ENCODE results near the gene APBA1.
"Not testable (repeated sequence)": the region's sequence is repeated elsewhere in the genome, so short reads cannot be mapped to it uniquely, and the experiment has no call there.

The APBA1 gene

GRCh38 chr9:69444021-69444420 lies 228.2 kb downstream of the APBA1 start:
- no peak for DNase-seq (ENCODE audit: low read depth in 2 of 2)

- DNase-seq (ENCODE audit: low read depth in 2 of 2), result no peak
Observed at GRCh38 chr9:69443178-69443577, 229.0 kb downstream of the APBA1 start.

DNA sequence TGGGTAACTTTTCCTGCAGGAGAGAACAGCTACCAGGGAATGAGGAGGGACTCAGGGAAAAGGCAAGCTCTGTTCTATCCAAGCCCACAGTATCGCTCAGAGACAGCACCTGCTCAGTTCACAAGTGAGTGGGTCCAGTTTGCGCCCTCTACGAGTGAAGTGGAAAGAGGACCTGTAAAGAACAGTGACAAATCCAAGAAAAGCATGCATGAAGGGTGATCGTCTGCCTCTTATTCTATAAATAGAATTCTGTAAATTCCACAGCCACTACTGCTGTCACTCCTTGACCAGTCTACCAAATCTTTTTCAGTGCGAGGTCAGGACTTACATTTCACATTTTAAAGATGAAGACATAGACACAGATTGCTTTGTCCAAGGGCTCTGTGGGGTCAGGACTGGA lies 229.7 kb downstream of the APBA1 start:
- DNase-seq (ENCODE audit: low read depth in 2 of 2), result no peak

DNA sequence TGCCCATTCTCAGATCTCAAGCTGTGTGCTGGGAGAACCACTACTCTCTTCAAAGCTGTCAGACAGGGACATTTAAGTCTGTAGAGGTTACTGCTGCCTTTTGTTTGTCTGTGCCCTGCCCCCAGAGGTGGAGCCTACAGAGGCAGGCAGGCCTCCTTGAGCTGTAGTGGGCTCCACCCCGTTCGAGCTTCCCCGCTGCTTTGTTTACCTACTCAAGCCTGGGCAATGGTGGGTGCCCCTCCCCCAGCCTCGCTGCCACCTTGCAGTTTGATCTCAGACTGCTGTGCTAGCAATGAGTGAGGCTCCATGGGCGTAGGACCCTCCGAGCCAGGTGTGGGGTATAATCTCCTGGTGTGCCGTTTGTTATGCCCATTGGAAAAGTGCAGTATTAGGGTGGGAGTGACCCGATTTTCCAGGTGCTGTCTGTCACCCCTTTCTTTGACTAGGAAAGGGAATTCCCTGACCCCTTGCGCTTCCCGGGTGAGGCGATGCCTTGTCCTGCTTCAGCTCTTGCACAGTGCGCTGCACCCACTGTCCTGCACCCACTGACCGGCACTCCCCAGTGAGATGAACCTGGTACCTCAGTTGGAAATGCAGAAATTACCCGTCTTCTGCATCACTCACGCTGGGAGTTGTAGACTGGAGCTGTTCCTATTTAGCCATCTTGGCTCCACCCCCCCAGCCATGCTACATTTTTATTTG lies 231.8 kb downstream of the APBA1 start:
- not testable (repeated sequence) for DNase-seq (ENCODE audit: low read depth in 2 of 2)

DNA sequence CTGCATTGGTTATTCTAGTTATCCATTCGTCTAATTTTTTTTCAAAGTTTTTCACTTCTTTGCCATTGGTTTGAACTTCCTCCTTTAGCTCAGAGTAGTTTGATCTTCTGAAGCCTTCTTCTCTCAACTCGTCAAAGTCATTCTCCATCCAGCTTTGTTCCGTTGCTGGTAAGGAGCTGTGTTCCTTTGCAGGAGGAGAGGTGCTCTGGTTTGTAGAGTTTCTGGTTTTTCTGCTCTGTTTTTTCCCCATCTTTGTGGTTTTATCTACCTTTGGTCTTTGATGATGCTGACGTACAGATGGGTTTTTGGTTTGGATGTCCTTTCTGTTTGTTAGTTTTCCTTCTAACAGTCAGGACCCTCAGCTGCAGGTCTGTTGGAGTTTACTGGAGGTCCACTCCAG lies 232.5 kb downstream of the APBA1 start:
- not testable (repeated sequence) for DNase-seq (ENCODE audit: low read depth in 2 of 2)

DNA sequence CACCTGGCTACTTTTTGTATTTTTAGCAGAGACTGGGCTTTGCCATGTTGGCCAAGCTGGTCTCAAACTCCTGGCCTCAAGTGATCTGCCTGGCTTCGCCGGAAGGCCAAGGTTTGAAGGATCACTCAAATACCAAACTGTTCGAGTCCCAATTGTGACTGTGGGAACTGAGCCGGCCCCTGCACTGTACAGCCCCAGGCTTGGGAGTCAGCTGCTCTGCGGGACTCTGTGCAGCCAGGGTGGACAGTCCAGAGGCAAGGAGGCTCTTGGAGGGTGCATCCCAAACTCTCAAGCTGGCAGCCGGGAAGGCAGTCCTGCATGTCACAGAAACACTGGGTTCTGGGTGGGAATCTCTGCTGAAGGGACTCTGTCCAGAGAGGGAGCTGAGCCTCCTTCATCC lies 238.2 kb downstream of the APBA1 start:
- no peak for DNase-seq (ENCODE audit: low read depth in 2 of 2)

DNA sequence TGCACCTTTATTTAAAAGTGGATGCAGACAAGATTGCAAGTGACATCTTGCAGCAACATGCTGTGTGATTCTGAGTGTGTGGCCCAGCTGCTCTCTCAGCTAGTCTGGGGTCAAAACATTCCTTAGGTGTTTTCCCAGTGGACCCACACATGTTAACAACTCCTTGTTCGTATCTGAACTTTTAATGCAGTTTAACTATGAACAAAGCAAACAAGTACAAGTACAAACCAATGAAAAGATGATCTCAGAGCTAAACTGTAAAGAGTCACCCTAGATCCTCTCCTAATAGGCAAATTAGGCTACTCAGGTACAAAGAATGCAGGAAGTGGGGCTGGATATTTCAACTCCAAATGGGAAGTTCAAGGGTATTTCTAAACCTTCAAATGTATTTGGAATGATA lies 238.8 kb downstream of the APBA1 start:
- DNase-seq (ENCODE audit: low read depth in 2 of 2), result no peak

- no peak for DNase-seq (ENCODE audit: low read depth in 2 of 2)
Observed at GRCh38 chr9:69432623-69433022, 239.5 kb downstream of the APBA1 start.

- no peak for DNase-seq (ENCODE audit: low read depth in 2 of 2)
Observed at GRCh38 chr9:69431777-69432176, 240.4 kb downstream of the APBA1 start.

- no peak for DNase-seq (ENCODE audit: low read depth in 2 of 2)
Observed at GRCh38 chr9:69431203-69431602, 241.0 kb downstream of the APBA1 start.

DNA sequence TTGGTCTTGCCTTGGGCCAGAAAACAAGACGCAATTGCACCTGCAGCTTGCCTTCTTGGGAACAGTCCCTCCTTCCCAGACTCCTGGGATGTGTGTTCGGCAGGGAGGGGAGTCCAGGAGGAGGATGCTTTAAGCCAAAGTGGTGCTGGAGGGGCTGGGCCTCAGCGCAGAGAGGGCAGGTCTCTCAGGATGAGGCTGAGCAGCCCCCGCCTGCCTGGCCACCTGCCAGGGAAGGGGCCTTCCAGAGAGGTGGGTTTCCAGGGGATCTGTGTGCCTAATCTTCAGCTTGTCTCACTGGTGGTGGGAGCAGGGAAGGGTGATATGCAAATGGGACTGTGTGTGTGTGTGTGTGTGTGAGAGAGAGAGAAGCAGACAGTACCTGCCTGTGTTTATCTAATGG lies 242.0 kb downstream of the APBA1 start:
- DNase-seq (ENCODE audit: low read depth in 2 of 2), result no peak

DNA sequence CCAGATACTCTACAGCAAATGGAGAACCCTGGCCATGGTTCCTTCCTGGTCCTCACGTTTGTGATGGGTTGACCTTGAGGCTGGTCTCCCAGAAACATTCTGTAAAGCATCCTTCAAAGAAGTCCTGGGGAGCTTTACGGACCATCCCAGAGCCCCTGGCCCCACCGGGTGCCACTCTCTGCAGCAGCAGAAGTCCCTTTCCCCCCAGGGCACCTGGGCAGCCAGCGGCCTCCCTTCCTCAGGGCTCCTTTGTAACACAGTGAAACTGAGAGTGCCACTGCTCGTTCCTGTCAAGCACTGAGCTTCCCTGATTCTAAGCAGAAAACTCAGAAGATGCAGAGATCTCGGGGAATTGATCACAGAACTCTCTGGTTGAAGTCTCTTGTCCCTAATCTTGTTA lies 242.9 kb downstream of the APBA1 start:
- no peak for DNase-seq (ENCODE audit: low read depth in 2 of 2)

DNA sequence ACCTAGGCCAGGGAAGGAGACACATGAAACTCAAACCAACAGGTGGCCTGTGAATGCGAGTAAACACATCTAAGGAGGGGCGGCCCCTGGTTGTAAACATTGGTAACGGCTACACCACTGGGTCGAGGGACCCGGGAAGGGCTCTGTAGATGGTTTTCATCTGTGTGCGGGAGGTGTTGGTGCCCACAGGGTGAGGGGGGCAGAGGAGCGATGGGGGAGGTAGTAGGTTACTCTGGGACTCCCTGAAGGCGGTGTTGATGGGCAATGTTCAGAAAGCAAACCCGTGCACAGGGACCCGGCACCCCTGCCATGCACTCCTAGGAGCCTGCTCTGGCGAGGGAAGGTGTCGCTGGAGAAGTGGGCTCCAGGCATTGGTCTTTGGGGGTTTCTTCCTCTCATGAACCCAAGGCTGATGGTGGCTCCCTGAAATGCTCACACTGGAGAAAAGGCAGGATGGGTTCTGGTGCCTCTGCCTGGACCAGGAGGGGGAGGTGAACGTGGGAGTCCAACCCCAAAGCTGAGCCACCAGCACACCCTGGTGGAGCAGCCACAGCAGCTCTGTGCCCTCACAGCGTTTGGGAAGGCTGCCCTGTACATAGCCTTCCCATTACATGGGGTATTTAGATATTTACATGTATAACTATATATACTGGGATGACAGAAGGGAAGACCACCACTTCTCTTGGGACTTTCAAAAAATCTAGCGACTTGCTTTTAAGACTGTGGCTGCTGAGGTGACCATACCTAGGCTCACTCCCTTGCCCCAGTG lies 244.0 kb downstream of the APBA1 start:
- DNase-seq (ENCODE audit: low read depth in 2 of 2), result no peak

GRCh38 chr9:69427286-69427685 lies 244.9 kb downstream of the APBA1 start:
- DNase-seq (ENCODE audit: low read depth in 2 of 2), result no peak

- no peak for DNase-seq (ENCODE audit: low read depth in 2 of 2)
Observed at GRCh38 chr9:69425136-69425801, 246.9 kb downstream of the APBA1 start.

- peak; percentile 9 to 24 for DNase-seq (ENCODE audit: low read depth in 2 of 2)
Observed at GRCh38 chr9:69421908-69422801, 250.0 kb downstream of the APBA1 start.

GRCh38 chr9:69420611-69421270 lies 251.4 kb downstream of the APBA1 start:
- DNase-seq (ENCODE audit: low read depth in 2 of 2), result no peak

DNA sequence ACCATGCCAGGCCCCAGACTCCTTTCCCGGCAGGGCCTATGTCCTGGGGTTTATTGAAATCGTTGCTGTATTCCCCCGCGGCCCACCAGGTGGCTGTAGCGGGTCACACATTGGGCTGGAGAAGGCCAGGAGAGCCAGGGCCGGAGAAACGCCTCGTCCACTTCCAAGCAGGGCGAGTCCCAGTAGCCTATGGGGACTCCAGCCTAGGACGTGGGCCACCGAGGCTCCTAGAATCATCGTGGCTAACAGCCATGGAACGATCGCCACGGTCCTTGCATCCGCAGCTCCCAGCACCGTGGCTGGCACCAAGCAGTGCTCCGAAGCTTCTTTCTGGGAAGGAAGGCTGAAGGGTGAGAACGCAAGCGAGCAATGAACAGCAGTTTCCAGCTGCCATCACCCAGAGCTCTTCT lies 259.4 kb downstream of the APBA1 start:
- no peak for DNase-seq (ENCODE audit: low read depth in 2 of 2)

- no peak for DNase-seq (ENCODE audit: low read depth in 2 of 2)
Observed at GRCh38 chr9:69411931-69412740, 260.0 kb downstream of the APBA1 start.

DNA sequence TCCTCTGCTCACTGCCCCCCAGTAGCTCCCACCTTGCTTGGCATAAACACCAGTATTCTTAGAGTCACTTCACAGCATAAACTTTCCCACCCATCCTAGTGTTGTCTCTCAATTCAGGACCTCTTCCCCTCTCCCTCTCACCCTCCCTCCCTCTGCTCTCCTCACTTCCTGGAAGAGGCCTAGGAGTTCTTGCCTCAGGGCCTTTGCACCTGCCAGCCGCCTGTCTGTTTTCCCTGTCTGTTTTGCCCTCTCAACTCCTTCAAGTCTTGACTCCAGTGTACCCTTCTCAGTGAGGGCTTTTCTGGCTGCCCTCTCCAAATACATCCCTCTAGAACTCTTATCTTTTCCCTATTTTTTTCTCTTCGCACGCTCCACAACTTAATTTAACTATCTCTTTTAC lies 260.9 kb downstream of the APBA1 start:
- no peak for DNase-seq (ENCODE audit: low read depth in 2 of 2)

Data from stimulated activated CD4-positive, alpha-beta T cell treated with anti-CD3 and anti-CD28 coated beads, Interleukin-4, amount 100 ng/mL, for 48 hours (primary cell).